ENCODE data around the gene TMC7. TPM values are rescaled to one million over a fixed set of nuclear protein-coding genes. Genes with fewer than 3 reads are reported as not detected.
A peak's percentile ranks its signal among the peaks of the same experiment; 100 is the strongest.

Gene TMC7
- total RNA-seq, 1 donor from 2014 or later = 1.4 TPM

DNA sequence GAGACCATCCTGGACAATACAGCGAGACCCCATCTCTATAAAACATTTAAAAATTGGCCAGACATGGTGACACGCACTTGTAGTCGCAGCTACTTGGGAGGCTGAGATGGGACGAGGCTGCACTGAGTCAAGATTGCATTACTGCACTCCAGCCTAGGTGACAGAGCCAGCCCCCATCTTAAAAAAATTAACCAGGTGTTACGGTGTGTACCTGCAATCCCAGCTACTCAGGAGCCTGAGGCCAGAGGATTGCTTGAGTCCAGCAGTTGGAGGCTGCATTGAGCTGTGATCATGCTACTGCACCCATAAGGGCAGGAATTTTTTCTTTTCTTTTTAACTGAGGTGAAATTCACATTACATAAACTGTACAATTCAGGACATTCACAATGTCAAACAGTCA, 16.9 kb upstream of the TMC7 start:
- Mint-ChIP-seq H3K9me3 (no peaks in the 10 kb centered on the region), H3K27ac (no peak overlapping the region), H3K4me3 (no peak overlapping the region), H3K4me1 (ENCODE audit: unreplicated experiment) (no peaks in the 10 kb centered on the region), H3K27me3 (peaks cover 3% of the 10 kb centered on the region), H3K36me3 (no peaks in the 10 kb centered on the region)
- TF ChIP-seq, protein P1, sequence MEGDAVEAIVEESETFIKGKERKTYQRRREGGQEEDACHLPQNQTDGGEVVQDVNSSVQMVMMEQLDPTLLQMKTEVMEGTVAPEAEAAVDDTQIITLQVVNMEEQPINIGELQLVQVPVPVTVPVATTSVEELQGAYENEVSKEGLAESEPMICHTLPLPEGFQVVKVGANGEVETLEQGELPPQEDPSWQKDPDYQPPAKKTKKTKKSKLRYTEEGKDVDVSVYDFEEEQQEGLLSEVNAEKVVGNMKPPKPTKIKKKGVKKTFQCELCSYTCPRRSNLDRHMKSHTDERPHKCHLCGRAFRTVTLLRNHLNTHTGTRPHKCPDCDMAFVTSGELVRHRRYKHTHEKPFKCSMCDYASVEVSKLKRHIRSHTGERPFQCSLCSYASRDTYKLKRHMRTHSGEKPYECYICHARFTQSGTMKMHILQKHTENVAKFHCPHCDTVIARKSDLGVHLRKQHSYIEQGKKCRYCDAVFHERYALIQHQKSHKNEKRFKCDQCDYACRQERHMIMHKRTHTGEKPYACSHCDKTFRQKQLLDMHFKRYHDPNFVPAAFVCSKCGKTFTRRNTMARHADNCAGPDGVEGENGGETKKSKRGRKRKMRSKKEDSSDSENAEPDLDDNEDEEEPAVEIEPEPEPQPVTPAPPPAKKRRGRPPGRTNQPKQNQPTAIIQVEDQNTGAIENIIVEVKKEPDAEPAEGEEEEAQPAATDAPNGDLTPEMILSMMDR (conservative IDR thresholded peaks at IDR 0.05) = no peak
- no peak for DNase-seq (ENCODE audit: extremely low spot score, unreplicated experiment)

DNA sequence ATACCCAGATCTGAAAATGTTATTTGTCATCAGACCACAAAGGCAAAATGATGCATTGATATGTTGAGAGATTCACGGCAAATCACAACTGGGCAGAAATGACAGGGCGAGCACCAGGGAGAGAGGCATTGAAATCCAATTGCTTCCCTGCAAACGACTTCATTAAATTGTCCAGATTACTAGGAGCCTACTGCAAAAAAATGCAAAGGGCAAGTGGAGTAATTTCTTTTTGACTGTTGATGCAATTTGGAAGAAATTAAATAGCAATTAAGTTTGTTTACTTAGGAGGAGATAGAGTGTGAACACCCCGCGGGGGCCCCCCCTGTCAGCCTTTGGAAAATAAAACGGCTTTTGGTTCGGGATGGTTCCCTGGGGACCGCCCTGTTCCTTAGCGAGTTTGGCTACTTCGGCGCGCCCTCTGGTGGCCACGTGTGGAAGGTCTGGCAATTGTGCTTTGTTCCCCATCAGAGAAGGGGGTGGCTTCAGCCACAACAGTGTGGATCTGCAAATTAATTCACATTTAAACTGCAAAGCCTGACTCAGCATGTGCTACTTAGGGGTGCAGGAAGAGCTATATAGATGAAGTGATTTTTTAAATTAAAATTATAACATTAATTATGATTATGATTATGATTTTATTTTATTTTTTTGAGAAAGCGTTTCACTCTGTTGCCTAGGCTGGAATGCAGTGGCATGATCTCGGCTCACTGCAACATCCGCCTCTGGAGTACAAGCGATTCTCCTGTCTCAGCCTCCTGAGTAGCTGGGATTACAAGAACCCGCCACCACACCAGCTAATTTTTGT, 14.5 kb upstream of the TMC7 start:
- DNase-seq (ENCODE audit: extremely low spot score, unreplicated experiment) = peak; percentile 88
- Mint-ChIP-seq H3K9me3 (no peaks in the 10 kb centered on the region), H3K4me3 (no peak overlapping the region), H3K36me3 (no peaks in the 10 kb centered on the region), H3K27ac (no peak overlapping the region), H3K27me3 (no peaks in the 10 kb centered on the region), H3K4me1 (ENCODE audit: unreplicated experiment) (no peaks in the 10 kb centered on the region)
- TF ChIP-seq, protein P1 (conservative IDR thresholded peaks at IDR 0.05) = peak; percentile 98

DNA sequence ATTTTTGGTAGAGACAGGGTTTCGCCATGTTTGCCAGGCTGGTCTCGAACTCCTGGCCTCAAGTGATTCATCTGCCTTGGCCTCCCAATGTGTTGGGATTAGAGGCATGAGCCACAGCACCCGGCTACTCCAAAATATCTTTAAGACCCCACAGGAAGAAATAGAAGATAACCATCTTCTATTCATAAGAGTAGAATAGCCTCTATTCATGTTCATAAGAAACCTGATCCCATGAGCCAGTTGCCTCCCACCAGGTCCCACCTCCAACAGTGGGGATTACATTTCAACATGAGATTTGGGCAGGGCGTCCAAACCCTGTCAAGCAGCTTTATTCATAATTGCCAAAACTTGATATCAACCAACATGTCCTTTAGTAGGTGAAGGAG, 13.9 kb upstream of the TMC7 start:
- Mint-ChIP-seq H3K4me3 (no peak overlapping the region), H3K4me1 (ENCODE audit: unreplicated experiment) (no peaks in the 10 kb centered on the region), H3K36me3 (no peaks in the 10 kb centered on the region), H3K9me3 (no peaks in the 10 kb centered on the region), H3K27ac (no peak overlapping the region), H3K27me3 (no peaks in the 10 kb centered on the region)
- DNase-seq (ENCODE audit: extremely low spot score, unreplicated experiment) = no peak
- TF ChIP-seq, protein P1 (conservative IDR thresholded peaks at IDR 0.05) = no peak

DNA sequence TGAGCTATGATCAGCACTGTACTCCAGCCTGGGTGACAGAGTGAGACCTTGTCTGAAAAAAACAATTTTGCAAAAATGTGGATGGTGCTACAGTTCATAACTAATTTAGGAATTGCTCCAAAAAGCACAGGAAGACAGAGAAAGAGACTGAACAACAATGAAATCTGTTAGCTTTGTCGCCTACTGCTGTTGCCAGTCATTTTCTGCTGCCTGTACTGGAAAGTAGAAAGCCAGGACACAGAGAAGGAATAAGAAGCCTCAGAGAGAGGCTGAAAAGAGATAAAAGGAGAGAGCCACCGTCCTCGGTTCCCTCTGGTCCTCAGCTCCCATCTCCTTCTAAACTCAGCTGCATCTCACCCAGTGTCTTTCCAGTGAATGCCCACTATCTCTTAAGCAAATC, 8.6 kb upstream of the TMC7 start:
- Mint-ChIP-seq H3K9me3 (no peaks in the 10 kb centered on the region), H3K4me1 (ENCODE audit: unreplicated experiment) (no peaks in the 10 kb centered on the region), H3K27me3 (peaks cover 25% of the 10 kb centered on the region), H3K4me3 (no peak overlapping the region), H3K36me3 (no peaks in the 10 kb centered on the region), H3K27ac (no peak overlapping the region)
- TF ChIP-seq, protein P1 (conservative IDR thresholded peaks at IDR 0.05) = no peak
- DNase-seq (ENCODE audit: extremely low spot score, unreplicated experiment) = no peak

DNA sequence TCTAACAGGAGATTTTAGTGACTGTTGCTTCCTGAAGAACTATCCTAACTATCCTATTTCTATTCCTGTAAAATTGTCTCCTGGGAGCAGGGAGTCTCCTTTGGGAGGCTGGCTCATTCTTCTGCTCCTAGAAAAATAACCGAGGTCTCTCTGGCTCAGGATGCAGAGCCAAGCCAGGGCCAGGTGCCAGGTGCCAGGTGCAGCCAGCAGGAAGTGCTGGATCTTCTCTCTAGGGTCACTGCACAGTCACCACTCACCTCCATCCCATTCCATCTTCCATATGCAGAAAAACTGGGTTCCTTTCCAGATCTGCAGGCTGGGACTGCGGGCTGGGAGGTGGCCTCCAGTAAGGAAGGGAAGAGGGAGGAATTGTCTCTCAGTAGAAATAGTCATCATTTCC, 3.8 kb upstream of the TMC7 start:
- no peak for DNase-seq (ENCODE audit: extremely low spot score, unreplicated experiment)
- Mint-ChIP-seq H3K36me3 (no peaks in the 10 kb centered on the region), H3K4me3 (no peak overlapping the region), H3K4me1 (ENCODE audit: unreplicated experiment) (no peaks in the 10 kb centered on the region), H3K9me3 (no peaks in the 10 kb centered on the region), H3K27ac (no peak overlapping the region), H3K27me3 (peaks cover 32% of the 10 kb centered on the region)
- TF ChIP-seq, protein P1 (conservative IDR thresholded peaks at IDR 0.05) = no peak
